Measurements from ENCODE around the gene MRPS25.

Gene MRPS25

DNA sequence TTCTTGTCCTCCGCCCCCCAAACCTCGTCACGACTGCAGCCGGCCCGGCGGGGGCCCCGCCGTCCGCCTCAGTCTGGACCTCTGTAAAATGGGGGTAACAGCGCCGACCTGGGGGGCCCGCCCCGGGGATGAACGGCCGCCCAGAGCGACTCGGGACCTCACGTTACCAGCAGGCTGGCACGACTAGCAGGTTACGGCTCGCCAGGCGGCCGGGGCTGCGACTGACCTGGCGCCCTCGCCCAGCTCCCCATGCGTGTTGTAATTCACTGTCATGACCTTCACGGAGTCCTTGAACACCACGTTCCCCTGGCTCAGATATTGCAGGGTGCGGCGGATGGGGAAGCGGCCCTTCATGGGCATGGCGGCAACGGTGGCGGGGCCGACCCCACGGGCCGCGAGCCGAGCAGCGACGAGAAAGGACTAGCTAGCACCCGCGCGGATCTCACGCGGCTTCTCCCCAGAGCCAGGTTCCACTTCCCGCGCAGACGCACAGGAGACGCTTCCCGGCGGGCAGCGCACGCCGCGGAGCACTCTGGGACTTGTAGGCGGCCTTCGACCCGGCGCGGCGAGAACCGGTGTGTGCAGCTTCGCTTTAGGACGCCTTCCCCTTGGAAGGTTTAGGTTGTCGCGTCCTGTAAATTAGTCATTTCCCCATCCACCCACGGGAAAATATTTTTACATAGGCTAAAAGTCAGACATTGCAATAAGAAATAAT lies at the start of gene MRPS25:
Gene MRPS25, minus strand, starts transcription at position 481 of the 715 bp plus-strand sequence. Its CDS starts 121 bp downstream, at position 360.
- peak; percentile 12 to 54 for DNase-seq

DNA sequence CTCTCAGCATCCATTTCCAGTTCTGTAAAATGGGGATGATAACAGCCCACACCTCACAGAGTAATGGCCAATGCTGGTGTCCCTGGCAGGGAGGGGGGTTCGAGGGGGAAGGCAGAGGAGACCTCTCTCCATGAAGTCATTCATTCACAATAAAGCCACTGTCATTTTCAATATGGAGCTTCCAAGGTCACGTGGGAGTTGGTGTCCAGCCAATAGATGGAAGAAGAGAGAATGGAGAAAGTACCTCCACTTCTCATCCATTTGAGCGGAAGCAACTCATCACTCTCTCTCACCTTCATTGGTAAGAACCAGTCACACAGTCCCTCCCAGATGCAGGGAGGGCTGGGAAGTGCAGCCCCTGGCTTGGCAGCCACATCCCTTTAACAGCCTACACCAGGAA lies 48.8 kb upstream of the MRPS25 start:
- DNase-seq: no peak

- DNase-seq: no peak
Observed at GRCh38 chr3:15113471-15113870, 48.4 kb upstream of the MRPS25 start.

DNA sequence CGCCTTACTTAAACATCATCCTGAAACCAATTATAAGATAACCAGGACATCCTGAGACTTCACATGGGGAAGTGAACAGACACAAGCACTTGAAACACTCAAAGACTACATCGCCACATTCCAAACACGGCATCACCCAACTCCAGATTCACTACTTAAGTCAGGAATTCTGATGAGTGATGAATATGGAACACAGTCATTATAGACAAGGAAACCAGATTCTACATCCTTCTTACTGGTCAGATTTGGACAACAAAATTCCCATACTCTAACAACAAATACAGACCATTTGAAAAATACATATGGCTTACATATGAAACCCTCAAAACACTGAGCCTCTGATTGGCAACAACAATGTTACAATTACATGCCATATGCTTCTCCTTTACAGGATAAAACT lies 46.9 kb upstream of the MRPS25 start:
- DNase-seq: no peak

DNA sequence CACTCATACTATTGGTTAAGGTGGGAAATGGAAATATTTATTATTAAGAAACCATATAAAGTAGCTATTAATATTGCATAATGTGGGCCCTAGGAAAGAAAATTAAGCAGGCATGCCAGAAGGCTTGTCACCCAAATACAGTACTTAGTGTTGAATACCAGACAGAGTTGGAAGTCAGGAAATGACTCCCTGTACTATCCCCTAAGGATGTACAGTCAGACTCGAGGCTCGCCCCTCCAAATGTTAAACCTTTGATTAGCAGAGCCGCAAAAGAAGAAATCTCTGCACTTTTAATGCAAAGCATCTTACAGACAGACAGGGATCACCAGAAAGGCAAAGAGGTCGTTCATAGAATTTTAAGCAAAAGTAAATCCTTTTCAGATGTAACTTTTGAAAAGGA lies 45.1 kb upstream of the MRPS25 start:
- DNase-seq: no peak

DNA sequence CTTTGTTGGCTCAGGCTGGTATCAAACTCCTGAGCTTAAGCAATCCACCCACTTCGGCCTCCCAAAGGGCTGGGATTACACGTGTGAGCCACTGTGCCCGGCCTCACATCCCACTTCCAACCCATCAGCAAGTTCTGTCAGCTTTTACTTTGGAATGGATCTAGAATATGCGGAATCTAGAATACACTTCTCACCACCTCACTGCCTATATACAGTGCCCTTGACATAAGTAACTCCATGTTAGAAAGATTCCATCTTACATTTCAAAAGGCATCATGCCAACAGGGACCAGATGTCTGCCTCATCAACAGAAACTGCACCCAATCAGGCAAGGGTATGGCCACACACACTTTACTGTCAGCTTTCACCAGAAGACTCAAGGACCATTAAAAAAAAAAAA lies 43.8 kb upstream of the MRPS25 start:
- DNase-seq: no peak

- peak; percentile 7 to 50 for DNase-seq
Observed at GRCh38 chr3:15108082-15108545, 43.0 kb upstream of the MRPS25 start.

- no peak for DNase-seq
Observed at GRCh38 chr3:15107075-15107947, 42.2 kb upstream of the MRPS25 start.

GRCh38 chr3:15102836-15103235 lies 37.7 kb upstream of the MRPS25 start:
- no peak for DNase-seq

- DNase-seq: no peak
Observed at GRCh38 chr3:15102256-15102655, 37.1 kb upstream of the MRPS25 start.

GRCh38 chr3:15099364-15100098 lies 34.4 kb upstream of the MRPS25 start:
- no peak for DNase-seq

GRCh38 chr3:15098503-15099363 lies 33.6 kb upstream of the MRPS25 start, which contains the start of gene RBSN:
Gene RBSN, minus strand, starts transcription at chr3:15099148. Its CDS starts 3,028 bp downstream, at chr3:15096120.
- peak; percentile 33 to 72 for DNase-seq

DNA sequence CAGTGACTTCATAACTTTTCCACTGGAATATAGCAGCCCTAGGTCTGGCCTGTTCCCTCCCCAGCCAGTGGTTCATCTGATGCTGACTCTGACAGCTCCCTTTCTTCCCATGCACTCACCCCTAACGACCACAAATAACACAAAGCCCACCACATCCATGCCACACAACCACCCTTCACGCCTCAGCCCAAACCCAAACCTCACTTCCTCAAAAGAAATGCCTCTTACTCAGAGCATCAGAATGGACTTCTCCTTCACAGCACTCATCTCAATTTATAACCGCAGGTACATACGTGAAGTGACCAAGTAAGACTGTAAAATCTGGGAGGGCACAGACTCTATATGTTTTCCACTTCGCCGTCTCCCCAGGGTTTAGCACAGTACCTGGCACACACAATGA lies 32.8 kb upstream of the MRPS25 start:
- DNase-seq: no peak

- DNase-seq: no peak
Observed at GRCh38 chr3:15096046-15096445, 30.9 kb upstream of the MRPS25 start.

DNA sequence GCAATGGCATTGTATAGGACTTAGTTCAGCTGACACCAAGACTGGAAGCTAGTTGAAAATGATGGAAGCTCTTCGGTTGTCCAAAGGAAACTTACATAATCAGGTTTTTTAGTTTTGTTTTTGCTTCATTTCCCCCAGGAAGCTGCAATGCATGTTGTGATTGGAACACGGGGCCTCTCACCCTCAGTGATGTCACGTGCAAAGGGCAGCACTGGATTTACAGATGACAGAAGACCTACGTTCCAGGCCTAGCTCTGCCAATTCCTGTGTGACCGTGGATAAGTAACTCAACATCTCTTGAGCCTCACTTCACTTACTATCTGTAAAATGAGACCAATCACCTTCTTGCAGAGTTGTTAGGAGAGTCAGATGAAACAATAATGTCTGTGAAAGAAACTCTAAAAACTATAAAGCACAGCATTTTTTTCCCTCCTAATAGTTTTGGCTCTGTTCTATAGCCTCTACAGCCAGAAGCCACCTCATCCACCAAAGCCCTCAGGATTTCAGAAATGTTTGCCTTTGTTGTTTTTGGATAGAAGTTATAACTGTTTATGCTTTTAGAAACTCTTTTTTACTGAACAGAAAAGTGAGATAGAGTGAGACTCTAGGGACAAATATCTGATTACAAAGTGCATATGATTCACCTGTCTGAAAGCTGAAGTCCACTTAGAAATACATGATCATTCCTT lies 29.2 kb upstream of the MRPS25 start:
- DNase-seq: no peak

GRCh38 chr3:15092686-15093085 lies 27.6 kb upstream of the MRPS25 start:
- DNase-seq: no peak

DNA sequence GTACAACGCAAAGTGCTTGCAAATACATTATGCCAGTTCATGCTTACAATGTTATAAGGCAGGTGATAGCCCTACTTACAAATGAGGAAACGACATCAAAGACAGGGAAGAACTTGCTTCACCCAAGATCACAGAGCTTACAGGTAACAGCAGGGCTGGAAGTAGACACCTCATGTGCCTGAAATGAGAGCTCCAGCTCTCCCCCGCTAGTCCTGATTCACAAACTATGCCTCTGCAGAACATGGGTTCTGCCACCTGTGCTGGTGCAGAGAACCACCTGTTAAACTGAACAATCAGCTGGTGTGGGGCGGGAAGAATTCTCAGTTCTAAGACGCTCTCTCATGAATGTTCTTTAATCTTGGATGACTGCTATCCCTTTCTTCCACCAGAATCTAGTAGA lies 26.5 kb upstream of the MRPS25 start:
- DNase-seq: no peak

DNA sequence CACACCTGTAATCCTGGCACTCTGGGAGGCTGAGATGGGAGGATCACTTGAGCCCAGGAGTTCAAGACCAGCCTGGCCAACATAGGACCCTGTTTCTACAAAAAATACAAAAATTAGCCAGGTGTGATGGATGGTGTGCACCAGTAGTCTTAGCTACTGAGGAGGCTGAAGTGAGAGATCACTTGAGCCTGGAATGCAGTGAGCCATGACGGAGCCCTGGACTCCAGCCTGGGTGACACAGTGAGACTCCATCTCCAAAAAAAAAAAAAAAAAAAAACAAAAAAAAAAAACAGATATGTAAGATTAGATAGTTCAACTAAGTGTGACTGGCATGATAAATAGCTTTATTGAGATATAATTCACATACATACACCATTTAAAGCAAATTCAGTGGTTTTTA lies 24.1 kb upstream of the MRPS25 start:
- no peak for DNase-seq

DNA sequence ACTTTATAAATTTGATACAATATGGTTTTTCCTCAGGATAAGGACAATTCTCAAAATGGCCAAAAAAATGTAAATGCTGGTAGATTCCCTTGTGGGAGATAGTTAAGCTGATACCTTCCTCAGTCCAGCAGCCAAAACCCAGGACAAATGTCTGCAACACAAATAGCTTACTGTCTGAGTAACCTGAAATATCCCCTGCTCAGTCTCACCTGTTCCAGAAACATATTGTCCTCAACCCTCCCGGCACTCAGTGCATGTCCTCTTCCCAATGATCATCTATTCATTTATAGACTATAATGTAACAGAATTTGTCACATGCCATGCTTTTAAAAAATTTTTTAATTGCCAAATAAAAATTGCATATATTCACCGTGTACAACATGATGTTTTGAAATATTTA lies 21.6 kb upstream of the MRPS25 start:
- no peak for DNase-seq

DNA sequence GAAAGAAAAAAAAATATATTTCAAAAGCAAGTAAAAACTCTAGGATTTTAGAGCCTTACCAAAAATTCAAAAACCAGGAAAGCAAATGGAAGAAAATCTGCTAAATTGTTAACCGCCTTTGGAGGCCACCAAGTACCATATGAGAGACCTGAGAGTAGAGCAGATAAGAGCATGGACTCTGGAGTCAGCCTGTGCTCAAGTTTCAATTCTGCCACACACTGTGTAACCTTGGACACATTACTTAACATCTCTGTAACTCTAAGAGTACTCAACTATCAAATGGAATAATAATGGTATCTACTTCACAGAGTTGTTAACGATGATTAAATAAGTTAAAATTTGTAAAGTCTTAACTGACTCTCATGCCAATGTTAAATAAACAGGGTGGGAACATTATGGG lies 21.1 kb upstream of the MRPS25 start:
- DNase-seq: no peak

- no peak for DNase-seq
Observed at GRCh38 chr3:15083252-15083651, 18.1 kb upstream of the MRPS25 start.
